HepG2 (cell line): Measurements from ENCODE around the gene PLEKHS1. TPM values are rescaled to one million over a fixed set of nuclear protein-coding genes. Genes with fewer than 3 reads are reported as not detected.

Experiments used
- ATAC-seq: fragments of 200-7000 bp; cut with Tn5 transposase; 3 replicates; pipeline ENCODE4 v1.9.1; 2020; ENCODE audit warnings: mild to moderate bottlenecking, moderate library complexity
- BruUV-seq: library from RNA; stranded (reverse); fragments of 400-500 nt; replicated peaks from 2 replicates; lab custom pipeline; 2021; lab: Mats Ljungman, UMichigan
- CTCF ChIA-PET: fragments of 300-600 bp; formaldehyde crosslinking; extraction: SDS; loops from one replicate; lab custom pipeline; 2021; ENCODE audit warnings: low total read pairs, inconsistent platforms, low intra/inter-chr PET ratio; lab: Yijun Ruan, JAX
- POLR2A ChIA-PET: fragments of 350-600 bp; sonication (Branson Sonifier 250); formaldehyde crosslinking; loops from one replicate; lab custom pipeline; 2020; ENCODE audit warnings: antibody characterized with exemption, inconsistent platforms; lab: Yijun Ruan, JAX
- DNase-seq: peaks from one replicate; pipeline ENCODE4 v3.0.0-alpha.2; 2015; ENCODE audit warnings: low spot score
- FAIRE-seq: peaks from 3 replicates; lab custom pipeline; 2011; peaks lifted over from hg19 to GRCh38; lab: Jason Lieb, UNC
- H2AFZ ChIP-seq: one replicate; pipeline ENCODE4 v1.6.1; 2011; ENCODE audit warnings: low read length, inconsistent platforms
- H3K27ac ChIP-seq: fragments of 300-600 bp; 3 replicates; pipeline ENCODE4 v1.8.0; 2011; ENCODE audit warnings: mixed run types, mild to moderate bottlenecking, mixed read lengths, low read length, inconsistent platforms; ENCODE audit not compliant: insufficient read depth; ENCODE audit errors: extremely low read length
- H3K27me3 ChIP-seq, 2 experiments: fragments of 200-600 bp in 1 of 2; 2 replicates in 1 of 2; 3 replicates in 1 of 2; pipeline versions ENCODE4 v1.6.0 to v1.8.0; 2011; ENCODE audit warnings: low read length in 2 of 2, mild to moderate bottlenecking in 2 of 2, moderate library complexity in 2 of 2, inconsistent platforms in 1 of 2; ENCODE audit not compliant: insufficient read depth in 2 of 2, control insufficient read depth in 1 of 2
- H3K36me3 ChIP-seq, 2 experiments: fragments of 200-600 bp in 1 of 2; replicated peaks in 1 of 2; 2 replicates in 1 of 2; 3 replicates in 1 of 2; pipeline versions ENCODE4 v1.5.1 to v1.8.0; 2011; ENCODE audit warnings: low read length in 2 of 2, inconsistent platforms in 1 of 2; ENCODE audit not compliant: insufficient read depth in 2 of 2, control insufficient read depth in 1 of 2
- H3K4me1 ChIP-seq: 2 replicates; pipeline ENCODE4 v1.5.1; 2012; ENCODE audit warnings: low read length, inconsistent platforms; ENCODE audit not compliant: insufficient read depth
- H3K4me2 ChIP-seq: 2 replicates; pipeline ENCODE4 v1.6.0; 2011; ENCODE audit warnings: low read depth, low read length, inconsistent platforms
- H3K4me3 ChIP-seq, 3 experiments: fragments of 200-600 bp in 1 of 3; sonication (generic), shearing (Covaris generic) in 1 of 3; replicated peaks in 1 of 3; 2 replicates each; pipeline ENCODE4 v1.5.1; 2011 to 2016; ENCODE audit warnings: low read length in 3 of 3, inconsistent platforms in 2 of 3, low read depth in 2 of 3, mild to moderate bottlenecking in 2 of 3, control low read depth in 1 of 3, mixed read lengths in 1 of 3; ENCODE audit not compliant: insufficient read depth in 1 of 3
- H3K79me2 ChIP-seq: one replicate; pipeline ENCODE4 v1.6.1; 2011; ENCODE audit warnings: low read length, inconsistent platforms; ENCODE audit not compliant: insufficient read depth
- H3K9ac ChIP-seq: 2 replicates; pipeline ENCODE4 v1.6.0; 2011; ENCODE audit warnings: mild to moderate bottlenecking, low read depth, low read length, inconsistent platforms; ENCODE audit not compliant: insufficient read depth
- H3K9me3 ChIP-seq: 2 replicates; pipeline ENCODE4 v1.5.1; 2012; ENCODE audit warnings: mild to moderate bottlenecking, low read length
- H4K20me1 ChIP-seq: 2 replicates; pipeline ENCODE4 v1.6.0; 2011; ENCODE audit warnings: inconsistent platforms, mild to moderate bottlenecking, low read length, moderate library complexity; ENCODE audit not compliant: insufficient read depth
- ARNT2 ChIP-seq: sonication (generic); formaldehyde crosslinking; IDR thresholded peaks from 2 replicates; pipeline ENCODE4 v1.8.0; 2022; ENCODE audit warnings: mild to moderate bottlenecking, low read depth, missing genetic modification reagents, moderate library complexity
- ATF6 ChIP-seq: sonication (generic); formaldehyde crosslinking; conservative IDR thresholded peaks from 2 replicates; pipeline ENCODE4 v1.4.0; 2020; ENCODE audit warnings: missing genetic modification reagents
- DNMT1 ChIP-seq: sonication (generic); formaldehyde crosslinking; IDR thresholded peaks from 2 replicates; pipeline ENCODE4 v1.5.1; 2020; ENCODE audit warnings: mild to moderate bottlenecking, missing genetic modification reagents
- EEA1 ChIP-seq: sonication (generic); formaldehyde crosslinking; IDR thresholded peaks from 2 replicates; pipeline ENCODE4 v1.5.1; 2020; ENCODE audit warnings: mild to moderate bottlenecking, missing genetic modification reagents, borderline replicate concordance
- EP300 ChIP-seq, 3 experiments: sonication (generic) in 1 of 3; formaldehyde crosslinking in 1 of 3; IDR thresholded peaks; 2 replicates each; pipeline versions ENCODE4 v1.5.1 to v1.6.1; 2011 to 2020; ENCODE audit warnings: low read depth in 2 of 3, low read length in 2 of 3, borderline replicate concordance in 1 of 3, improper control_type of control experiment in 1 of 3, mild to moderate bottlenecking in 1 of 3, missing genetic modification reagents in 1 of 3, moderate library complexity in 1 of 3
- FOSL1 ChIP-seq: sonication (generic); formaldehyde crosslinking; IDR thresholded peaks from 2 replicates; pipeline ENCODE4 v1.9.0; 2021; ENCODE audit warnings: missing genetic modification reagents, borderline replicate concordance
- HDAC6 ChIP-seq: fragments of 200-600 bp; sonication (generic); IDR thresholded peaks from 2 replicates; pipeline ENCODE4 v1.7.0; 2017; ENCODE audit warnings: mild to moderate bottlenecking, antibody characterized with exemption, low read length, low read depth
- HNF4G ChIP-seq, 2 experiments: sonication (generic) in 1 of 2; formaldehyde crosslinking in 1 of 2; IDR thresholded peaks; 2 replicates each; pipeline versions ENCODE4 v1.4.0 to v1.6.1; 2011 to 2020; ENCODE audit warnings: borderline replicate concordance in 2 of 2, low read depth in 2 of 2, mild to moderate bottlenecking in 2 of 2, low read length in 1 of 2, missing genetic modification reagents in 1 of 2, moderate library complexity in 1 of 2
- HNRNPK ChIP-seq: fragments of 200-400 bp; formaldehyde crosslinking; IDR thresholded peaks from 2 replicates; pipeline ENCODE4 v1.6.1; 2018; ENCODE audit warnings: low read length, low read depth, moderate library complexity, mild to moderate bottlenecking; ENCODE audit not compliant: poor library complexity, severe bottlenecking
- NR3C1 ChIP-seq: sonication (generic); formaldehyde crosslinking; IDR thresholded peaks from 2 replicates; pipeline ENCODE4 v1.4.0; 2020; ENCODE audit warnings: missing genetic modification reagents
- PAF1 ChIP-seq: IDR thresholded peaks from 2 replicates; pipeline ENCODE4 v1.6.1; 2016; ENCODE audit warnings: missing genetic modification reagents, missing compliant biosample characterization
- ZBTB37 ChIP-seq: sonication (generic); formaldehyde crosslinking; IDR thresholded peaks from 2 replicates; pipeline ENCODE4 v1.4.0; 2020; ENCODE audit warnings: mild to moderate bottlenecking, missing genetic modification reagents
- ZNF367 ChIP-seq: sonication (generic); formaldehyde crosslinking; IDR thresholded peaks from 2 replicates; pipeline ENCODE4 v1.4.0; 2020; ENCODE audit warnings: missing genetic modification reagents, borderline replicate concordance
- ZNF556 ChIP-seq: sonication (generic); formaldehyde crosslinking; IDR thresholded peaks from 2 replicates; pipeline ENCODE4 v1.4.0; 2020; ENCODE audit warnings: mild to moderate bottlenecking, missing genetic modification reagents, borderline replicate concordance
- ZNF589 ChIP-seq: sonication (generic); formaldehyde crosslinking; conservative IDR thresholded peaks from 2 replicates; pipeline ENCODE4 v1.8.0; 2022; ENCODE audit warnings: mild to moderate bottlenecking, moderate library complexity, missing genetic modification reagents
- ZNF678 ChIP-seq: sonication (generic); formaldehyde crosslinking; IDR thresholded peaks from 2 replicates; pipeline ENCODE4 v1.4.0; 2020; ENCODE audit warnings: mild to moderate bottlenecking, missing genetic modification reagents
- ZNF724P ChIP-seq: sonication (generic); formaldehyde crosslinking; IDR thresholded peaks from 2 replicates; pipeline ENCODE4 v1.8.0; 2022; ENCODE audit warnings: missing genetic modification reagents, borderline replicate concordance
- ZSCAN12 ChIP-seq: sonication (generic); formaldehyde crosslinking; IDR thresholded peaks from 2 replicates; pipeline ENCODE4 v1.9.0; 2021; ENCODE audit warnings: mild to moderate bottlenecking, missing genetic modification reagents
- WGBS: methylation state at CpG from one replicate; pipeline ENCODE4 v1.1.6; 2017; ENCODE audit warnings: low lambda C conversion rate; 5-methylcytosine and 5-hydroxymethylcytosine counted together
- in situ Hi-C: cut with HindIII; loops from 2 replicates; pipeline ENCODE4 v1.10.0; 2017; ENCODE audit warnings: low pct_unique_long_range_greater_than_20kb; ENCODE audit not compliant: extremely low pct_ligation_motif_present
- intact Hi-C: fragments of 100-400 bp; cut with micrococcal nuclease; formaldehyde crosslinking; loops from one replicate; pipeline ENCODE4 v1.10.0; 2022; ENCODE audit not compliant: unreplicated experiment
- polyA plus RNA-seq, 8 experiments: library from polyadenylated mRNA; depleted of rRNA in 3 of 8; stranded (reverse) in 7 of 8; unstranded in 1 of 8; fragments of >200 nt; fragmentation: Illumina TruSeq in 4 of 8; extraction: Trizol in 4 of 8; gene quantifications; 2 replicates each; pipeline versions ENCODE4 v1.2.1 to v1.2.3, GENCODE V29; 2011 to 2016; ENCODE audit warnings: low read depth in 4 of 8, missing spikeins in 1 of 8, mixed read lengths in 1 of 8; ENCODE audit not compliant: insufficient read depth in 1 of 8
- total RNA-seq, 5 experiments: library from RNA; depleted of rRNA; stranded (reverse); fragments of >200 nt; fragmentation: Illumina TruSeq; extraction: Trizol; gene quantifications; 2 replicates each; pipeline ENCODE4 v1.2.3, GENCODE V29; 2016; ENCODE audit warnings: low read depth in 1 of 5
- TF ChIP-seq, protein P1 (sequence below): sonication (generic); formaldehyde crosslinking; IDR thresholded peaks from 2 replicates; pipeline ENCODE4 v1.5.1; 2020; ENCODE audit warnings: missing genetic modification reagents, mild to moderate bottlenecking, borderline replicate concordance

PLEKHS1 gene
- total and polyA plus RNA-seq, 2 of the 13 experiments (the other 11 are each of a cell fraction or from before 2014, with no cell fraction given): not detected

GRCh38 chr10:113732966-113733365 lies 18.5 kb upstream of the PLEKHS1 start:
- Histone ChIP-seq H3K9me3 (no peaks in the 10 kb centered on the region), H4K20me1 (no peaks in the 10 kb centered on the region), H3K4me1 (peaks cover 7% of the 10 kb centered on the region; the same call in 1 of the 2 replicates)
- no peak for ATAC-seq
- TF ChIP-seq FOSL1 (no peak), ZNF678 (CRISPR knock-in tag) (no peak), EP300 (IDR thresholded peaks at IDR 0.05; ENCODE audit: low read depth in 2 of 2, low read length in 2 of 2) (no peak), EP300 (CRISPR knock-in tag; IDR thresholded peaks at IDR 0.05; ENCODE audit: borderline replicate concordance) (no peak), ZNF589 (CRISPR knock-in tag) (no peak), ZSCAN12 (no peak), EEA1 (no peak), ATF6 (CRISPR knock-in tag) (no peak), ZNF556 (no peak), ARNT2 (no peak), ZNF724P (CRISPR knock-in tag) (no peak), HDAC6 (no peak), NR3C1 (CRISPR knock-in tag) (no peak), HNF4G (IDR thresholded peaks at IDR 0.05; ENCODE audit: borderline replicate concordance, low read depth, low read length) (no peak), HNF4G (CRISPR knock-in tag; IDR thresholded peaks at IDR 0.05; ENCODE audit: borderline replicate concordance, low read depth) (no peak), ZBTB37 (CRISPR knock-in tag) (no peak), HNRNPK (no peak), PAF1 (no peak), ZNF367 (CRISPR knock-in tag) (no peak), DNMT1 (CRISPR knock-in tag) (no peak)
- TF ChIP-seq, protein P1, sequence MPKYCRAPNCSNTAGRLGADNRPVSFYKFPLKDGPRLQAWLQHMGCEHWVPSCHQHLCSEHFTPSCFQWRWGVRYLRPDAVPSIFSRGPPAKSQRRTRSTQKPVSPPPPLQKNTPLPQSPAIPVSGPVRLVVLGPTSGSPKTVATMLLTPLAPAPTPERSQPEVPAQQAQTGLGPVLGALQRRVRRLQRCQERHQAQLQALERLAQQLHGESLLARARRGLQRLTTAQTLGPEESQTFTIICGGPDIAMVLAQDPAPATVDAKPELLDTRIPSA (CRISPR knock-in tag): no peak
- TF ChIP-seq, all 625 proteins: peak for 0
- in situ Hi-C loops: no loop called here
- peaks cover 6 to 17% of the 10 kb centered on the region in 2 experiments; a peak in 4 of 5 replicates for H3K36me3 ChIP-seq
- H3K9ac ChIP-seq: no peak overlapping the region
- FAIRE-seq (no peak), DNase-seq (no peak)
- ChIA-PET POLR2A (no interaction called here), CTCF (no interaction called here)
- intact Hi-C loops: no loop called here
- no peak overlapping the region for H2AFZ ChIP-seq
- BruUV-seq: no TSS peak
- no peaks in the 10 kb centered on the region for H3K27me3 ChIP-seq
- 89% methylated on average over 4 of the region's 4 CpGs for WGBS
- H3K79me2 ChIP-seq: no peaks in the 10 kb centered on the region
- no peak overlapping the region for H3K27ac ChIP-seq
- no peak overlapping the region for H3K4me3 ChIP-seq
- H3K4me2 ChIP-seq: no peak overlapping the region
